HepG2 (cell line): ENCODE data around the gene ZBTB46. TPM values are rescaled to one million over a fixed set of nuclear protein-coding genes. Genes with fewer than 3 reads are reported as not detected.

Experiments
- BORCS8-MEF2B ChIP-seq: sonication (generic); formaldehyde crosslinking; IDR thresholded peaks from 2 replicates; pipeline ENCODE4 v1.8.0; 2022; ENCODE audit warnings: mild to moderate bottlenecking, missing genetic modification reagents
- DNMT1 ChIP-seq: sonication (generic); formaldehyde crosslinking; IDR thresholded peaks from 2 replicates; pipeline ENCODE4 v1.5.1; 2020; ENCODE audit warnings: mild to moderate bottlenecking, missing genetic modification reagents
- FOSL1 ChIP-seq: sonication (generic); formaldehyde crosslinking; IDR thresholded peaks from 2 replicates; pipeline ENCODE4 v1.9.0; 2021; ENCODE audit warnings: missing genetic modification reagents, borderline replicate concordance
- GZF1 ChIP-seq: sonication (generic); formaldehyde crosslinking; IDR thresholded peaks from 2 replicates; pipeline ENCODE4 v1.5.1; 2020; ENCODE audit warnings: mild to moderate bottlenecking, missing genetic modification reagents
- MED13 ChIP-seq: sonication (generic); formaldehyde crosslinking; IDR thresholded peaks from 2 replicates; pipeline ENCODE4 v1.5.0; 2020; ENCODE audit warnings: missing genetic modification reagents
- NCOR1 ChIP-seq: fragments of 200-600 bp; sonication (generic); IDR thresholded peaks from 2 replicates; pipeline ENCODE4 v1.7.0; 2017; ENCODE audit warnings: antibody characterized with exemption, low read length, borderline replicate concordance
- XRCC5 ChIP-seq: fragments of 200-400 bp; formaldehyde crosslinking; optimal IDR thresholded peaks from 2 replicates; pipeline ENCODE3; 2017; ENCODE audit warnings: mild to moderate bottlenecking, low read length
- ZNF230 ChIP-seq: sonication (generic); formaldehyde crosslinking; IDR thresholded peaks from 2 replicates; pipeline ENCODE4 v1.4.0; 2020; ENCODE audit warnings: mild to moderate bottlenecking, missing genetic modification reagents
- ZNF274 ChIP-seq: sonication (generic); formaldehyde crosslinking; IDR thresholded peaks from 2 replicates; pipeline ENCODE4 v1.5.1; 2020; ENCODE audit warnings: mild to moderate bottlenecking, missing genetic modification reagents
- ZNF564 ChIP-seq: sonication (generic); formaldehyde crosslinking; IDR thresholded peaks from 2 replicates; pipeline ENCODE4 v1.8.1; 2023; ENCODE audit warnings: mild to moderate bottlenecking, missing genetic modification reagents
- ZNF616 ChIP-seq: sonication (generic); formaldehyde crosslinking; IDR thresholded peaks from 2 replicates; pipeline ENCODE4 v1.5.0; 2020; ENCODE audit warnings: low read depth, mild to moderate bottlenecking, missing genetic modification reagents
- ZNF773 ChIP-seq: sonication (generic); formaldehyde crosslinking; IDR thresholded peaks from 2 replicates; pipeline ENCODE4 v1.4.0; 2020; ENCODE audit warnings: missing genetic modification reagents, borderline replicate concordance
- polyA plus RNA-seq, 8 experiments: library from polyadenylated mRNA; depleted of rRNA in 3 of 8; stranded (reverse) in 7 of 8; unstranded in 1 of 8; fragments of >200 nt; fragmentation: Illumina TruSeq in 4 of 8; extraction: Trizol in 4 of 8; gene quantifications; 2 replicates each; pipeline versions ENCODE4 v1.2.1 to v1.2.3, GENCODE V29; 2011 to 2016; ENCODE audit warnings: low read depth in 4 of 8, missing spikeins in 1 of 8, mixed read lengths in 1 of 8; ENCODE audit not compliant: insufficient read depth in 1 of 8
- total RNA-seq, 5 experiments: library from RNA; depleted of rRNA; stranded (reverse); fragments of >200 nt; fragmentation: Illumina TruSeq; extraction: Trizol; gene quantifications; 2 replicates each; pipeline ENCODE4 v1.2.3, GENCODE V29; 2016; ENCODE audit warnings: low read depth in 1 of 5
- TF ChIP-seq, protein P1 (sequence below): IDR thresholded peaks from 2 replicates; pipeline ENCODE4 v1.6.1; 2016; ENCODE audit warnings: missing genetic modification reagents, missing compliant biosample characterization
- TF ChIP-seq, protein P2 (sequence below): IDR thresholded peaks from 2 replicates; pipeline ENCODE4 v1.6.1; 2012; ENCODE audit warnings: low read depth, low read length, improper control_type of control experiment
- TF ChIP-seq, protein P3 (sequence below): sonication (generic); formaldehyde crosslinking; IDR thresholded peaks from 2 replicates; pipeline ENCODE4 v1.8.0; 2022; ENCODE audit warnings: missing genetic modification reagents, mild to moderate bottlenecking, borderline replicate concordance
- TF ChIP-seq, protein P4 (sequence below): sonication (generic); formaldehyde crosslinking; IDR thresholded peaks from 2 replicates; pipeline ENCODE4 v1.5.0; 2020; ENCODE audit warnings: missing genetic modification reagents
- TF ChIP-seq, protein P5 (sequence below): IDR thresholded peaks from 2 replicates; pipeline ENCODE4 v1.6.1; 2016; ENCODE audit warnings: low read depth, missing genetic modification reagents, missing compliant biosample characterization

The ZBTB46 gene
- total and polyA plus RNA-seq, 2 of the 13 experiments (the other 11 are each of a cell fraction or from before 2014, with no cell fraction given), result 1.6 to 13.5 TPM

DNA sequence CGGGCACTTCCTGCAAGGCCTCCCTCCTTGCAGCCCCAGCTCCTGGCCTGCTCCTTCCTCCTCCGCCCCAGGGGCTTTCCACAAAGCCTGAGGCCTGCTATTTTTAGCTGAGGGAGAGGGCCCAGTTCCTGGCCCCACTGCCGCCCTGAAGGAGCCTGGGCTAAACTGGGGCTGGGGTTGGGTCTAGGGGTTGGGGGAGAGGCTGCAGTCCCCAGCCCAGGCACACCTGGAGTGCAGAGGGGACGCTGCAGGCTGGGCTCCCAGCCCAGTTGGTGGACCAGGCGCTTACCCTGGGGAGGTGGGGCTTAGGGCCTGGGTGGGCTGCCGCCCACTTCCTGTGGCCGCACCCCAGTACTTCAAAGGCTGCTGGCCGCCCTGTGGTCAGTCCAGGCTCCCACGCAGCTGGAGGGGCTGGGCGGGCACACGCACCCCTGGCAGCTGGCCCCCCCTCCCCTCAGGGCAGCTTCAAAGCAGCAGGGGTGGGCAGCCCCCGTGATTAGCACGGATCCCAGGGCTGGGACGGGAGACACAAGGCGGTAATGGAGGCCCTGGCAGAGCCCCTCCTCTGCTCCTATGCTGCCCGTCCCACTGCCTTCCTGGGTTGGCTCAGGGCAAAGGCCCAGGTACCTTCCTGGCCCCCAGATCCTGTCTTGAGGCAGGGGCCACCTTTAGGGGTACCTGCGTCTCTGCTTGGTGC, 23.2 kb upstream of the ZBTB46 start (continued):
- TF ChIP-seq ZNF564 (CRISPR knock-in tag), result no peak
- TF ChIP-seq GZF1 (CRISPR knock-in tag), result no peak
- TF ChIP-seq ZNF616 (CRISPR knock-in tag), result 0 out of 2 replicates have a peak, but pooled peaks have one; percentile 55
- 0 out of 2 replicates have a peak, but pooled peaks have one; percentile 61 for TF ChIP-seq DNMT1
- peak; percentile 41 for TF ChIP-seq ZNF274 (CRISPR knock-in tag)
- TF ChIP-seq, protein P1, sequence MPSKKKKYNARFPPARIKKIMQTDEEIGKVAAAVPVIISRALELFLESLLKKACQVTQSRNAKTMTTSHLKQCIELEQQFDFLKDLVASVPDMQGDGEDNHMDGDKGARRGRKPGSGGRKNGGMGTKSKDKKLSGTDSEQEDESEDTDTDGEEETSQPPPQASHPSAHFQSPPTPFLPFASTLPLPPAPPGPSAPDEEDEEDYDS (CRISPR knock-in tag), result peak; percentile 77; the same call in 1 of the 2 replicates
- peak; percentile 72; the same call in 1 of the 2 replicates for TF ChIP-seq MED13
- TF ChIP-seq, protein P2, sequence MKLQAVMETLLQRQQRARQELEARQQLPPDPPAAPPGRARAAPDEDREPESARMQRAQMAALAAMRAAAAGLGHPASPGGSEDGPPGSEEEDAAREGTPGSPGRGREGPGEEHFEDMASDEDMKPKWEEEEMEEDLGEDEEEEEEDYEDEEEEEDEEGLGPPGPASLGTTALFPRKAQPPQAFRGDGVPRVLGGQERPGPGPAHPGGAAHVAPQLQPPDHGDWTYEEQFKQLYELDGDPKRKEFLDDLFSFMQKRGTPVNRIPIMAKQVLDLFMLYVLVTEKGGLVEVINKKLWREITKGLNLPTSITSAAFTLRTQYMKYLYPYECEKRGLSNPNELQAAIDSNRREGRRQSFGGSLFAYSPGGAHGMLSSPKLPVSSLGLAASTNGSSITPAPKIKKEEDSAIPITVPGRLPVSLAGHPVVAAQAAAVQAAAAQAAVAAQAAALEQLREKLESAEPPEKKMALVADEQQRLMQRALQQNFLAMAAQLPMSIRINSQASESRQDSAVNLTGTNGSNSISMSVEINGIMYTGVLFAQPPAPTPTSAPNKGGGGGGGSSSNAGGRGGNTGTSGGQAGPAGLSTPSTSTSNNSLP, result no peak
- TF ChIP-seq BORCS8-MEF2B (CRISPR knock-in tag), result 0 out of 2 replicates have a peak, but pooled peaks have one; percentile 17
- TF ChIP-seq ZNF773, result no peak
- TF ChIP-seq ZNF230 (CRISPR knock-in tag), result peak; percentile 65; the same call in 1 of the 2 replicates
- TF ChIP-seq, protein P3, sequence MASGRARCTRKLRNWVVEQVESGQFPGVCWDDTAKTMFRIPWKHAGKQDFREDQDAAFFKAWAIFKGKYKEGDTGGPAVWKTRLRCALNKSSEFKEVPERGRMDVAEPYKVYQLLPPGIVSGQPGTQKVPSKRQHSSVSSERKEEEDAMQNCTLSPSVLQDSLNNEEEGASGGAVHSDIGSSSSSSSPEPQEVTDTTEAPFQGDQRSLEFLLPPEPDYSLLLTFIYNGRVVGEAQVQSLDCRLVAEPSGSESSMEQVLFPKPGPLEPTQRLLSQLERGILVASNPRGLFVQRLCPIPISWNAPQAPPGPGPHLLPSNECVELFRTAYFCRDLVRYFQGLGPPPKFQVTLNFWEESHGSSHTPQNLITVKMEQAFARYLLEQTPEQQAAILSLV (CRISPR knock-in tag), result peak; percentile 68; the same call in 1 of the 2 replicates
- no peak for TF ChIP-seq NCOR1
- TF ChIP-seq, protein P4, sequence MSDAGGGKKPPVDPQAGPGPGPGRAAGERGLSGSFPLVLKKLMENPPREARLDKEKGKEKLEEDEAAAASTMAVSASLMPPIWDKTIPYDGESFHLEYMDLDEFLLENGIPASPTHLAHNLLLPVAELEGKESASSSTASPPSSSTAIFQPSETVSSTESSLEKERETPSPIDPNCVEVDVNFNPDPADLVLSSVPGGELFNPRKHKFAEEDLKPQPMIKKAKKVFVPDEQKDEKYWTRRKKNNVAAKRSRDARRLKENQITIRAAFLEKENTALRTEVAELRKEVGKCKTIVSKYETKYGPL, result no peak
- peak; percentile 13 for TF ChIP-seq XRCC5
- TF ChIP-seq, protein P5, sequence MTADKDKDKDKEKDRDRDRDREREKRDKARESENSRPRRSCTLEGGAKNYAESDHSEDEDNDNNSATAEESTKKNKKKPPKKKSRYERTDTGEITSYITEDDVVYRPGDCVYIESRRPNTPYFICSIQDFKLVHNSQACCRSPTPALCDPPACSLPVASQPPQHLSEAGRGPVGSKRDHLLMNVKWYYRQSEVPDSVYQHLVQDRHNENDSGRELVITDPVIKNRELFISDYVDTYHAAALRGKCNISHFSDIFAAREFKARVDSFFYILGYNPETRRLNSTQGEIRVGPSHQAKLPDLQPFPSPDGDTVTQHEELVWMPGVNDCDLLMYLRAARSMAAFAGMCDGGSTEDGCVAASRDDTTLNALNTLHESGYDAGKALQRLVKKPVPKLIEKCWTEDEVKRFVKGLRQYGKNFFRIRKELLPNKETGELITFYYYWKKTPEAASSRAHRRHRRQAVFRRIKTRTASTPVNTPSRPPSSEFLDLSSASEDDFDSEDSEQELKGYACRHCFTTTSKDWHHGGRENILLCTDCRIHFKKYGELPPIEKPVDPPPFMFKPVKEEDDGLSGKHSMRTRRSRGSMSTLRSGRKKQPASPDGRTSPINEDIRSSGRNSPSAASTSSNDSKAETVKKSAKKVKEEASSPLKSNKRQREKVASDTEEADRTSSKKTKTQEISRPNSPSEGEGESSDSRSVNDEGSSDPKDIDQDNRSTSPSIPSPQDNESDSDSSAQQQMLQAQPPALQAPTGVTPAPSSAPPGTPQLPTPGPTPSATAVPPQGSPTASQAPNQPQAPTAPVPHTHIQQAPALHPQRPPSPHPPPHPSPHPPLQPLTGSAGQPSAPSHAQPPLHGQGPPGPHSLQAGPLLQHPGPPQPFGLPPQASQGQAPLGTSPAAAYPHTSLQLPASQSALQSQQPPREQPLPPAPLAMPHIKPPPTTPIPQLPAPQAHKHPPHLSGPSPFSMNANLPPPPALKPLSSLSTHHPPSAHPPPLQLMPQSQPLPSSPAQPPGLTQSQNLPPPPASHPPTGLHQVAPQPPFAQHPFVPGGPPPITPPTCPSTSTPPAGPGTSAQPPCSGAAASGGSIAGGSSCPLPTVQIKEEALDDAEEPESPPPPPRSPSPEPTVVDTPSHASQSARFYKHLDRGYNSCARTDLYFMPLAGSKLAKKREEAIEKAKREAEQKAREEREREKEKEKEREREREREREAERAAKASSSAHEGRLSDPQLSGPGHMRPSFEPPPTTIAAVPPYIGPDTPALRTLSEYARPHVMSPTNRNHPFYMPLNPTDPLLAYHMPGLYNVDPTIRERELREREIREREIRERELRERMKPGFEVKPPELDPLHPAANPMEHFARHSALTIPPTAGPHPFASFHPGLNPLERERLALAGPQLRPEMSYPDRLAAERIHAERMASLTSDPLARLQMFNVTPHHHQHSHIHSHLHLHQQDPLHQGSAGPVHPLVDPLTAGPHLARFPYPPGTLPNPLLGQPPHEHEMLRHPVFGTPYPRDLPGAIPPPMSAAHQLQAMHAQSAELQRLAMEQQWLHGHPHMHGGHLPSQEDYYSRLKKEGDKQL (CRISPR knock-in tag), result no peak
- TF ChIP-seq FOSL1 (CRISPR knock-in tag), result 0 out of 2 replicates have a peak, but pooled peaks have one; percentile 16
